Tibial nerve (tissue), 4 donors: Measurements from ENCODE around the gene KIF3C. TPM values are rescaled to one million over a fixed set of nuclear protein-coding genes. Genes with fewer than 3 reads are reported as not detected.

Source experiments
- DNase-seq, 2 donors: peaks; one replicate each; pipeline ENCODE4 v3.0.0-alpha.2; 2019; ENCODE audit warnings: low spot score in 2 of 2
- H3K27ac ChIP-seq, 4 donors: fragments of 200-600 bp; sonication (generic) in 3 of 4; one replicate each; pipeline ENCODE4 v1.5.1; 2017 to 2019; ENCODE audit warnings: mild to moderate bottlenecking in 1 of 4
- H3K27me3 ChIP-seq, 2 donors: fragments of 200-600 bp; sonication (generic) in 1 of 2; one replicate each; pipeline versions ENCODE4 v1.5.1 to v1.6.0; 2017 to 2019
- H3K36me3 ChIP-seq, 3 donors: fragments of 200-600 bp; sonication (generic); one replicate each; pipeline ENCODE4 v1.5.1; 2018 to 2019
- H3K4me1 ChIP-seq, 4 donors: fragments of 200-600 bp; sonication (generic) in 3 of 4; one replicate each; pipeline ENCODE4 v1.5.1; 2017 to 2019
- H3K4me3 ChIP-seq, 4 donors: fragments of 200-600 bp; sonication (generic) in 3 of 4; one replicate each; pipeline ENCODE4 v1.5.1; 2017 to 2019; ENCODE audit warnings: mild to moderate bottlenecking in 1 of 4, moderate library complexity in 1 of 4
- H3K9me3 ChIP-seq, 4 donors: fragments of 200-600 bp; sonication (generic) in 3 of 4; one replicate each; pipeline ENCODE4 v1.5.1; 2017 to 2019
- EP300 ChIP-seq, 2 donors: sonication (generic); formaldehyde crosslinking; IDR thresholded peaks; one replicate each; pipeline ENCODE4 v1.6.1; 2017; ENCODE audit warnings: antibody characterized with exemption in 2 of 2, mild to moderate bottlenecking in 1 of 2
- POLR2A ChIP-seq, 2 donors: fragments of 450-650 bp; IDR thresholded peaks; one replicate each; pipeline ENCODE4 v1.6.1; 2017; ENCODE audit warnings: antibody characterized with exemption in 2 of 2, mild to moderate bottlenecking in 2 of 2, moderate library complexity in 2 of 2
- WGBS, 2 donors: methylation state at CpG; one replicate each; pipeline ENCODE4 v1.1.5; 2018; 5-methylcytosine and 5-hydroxymethylcytosine counted together
- total RNA-seq, 4 donors: library from RNA; depleted of rRNA; stranded (reverse); fragments of >200 nt; gene quantifications; one replicate each; pipeline ENCODE4 v1.1.0, GENCODE V29; 2016
- TF ChIP-seq, protein P1 (sequence below), 5 experiments: fragments of 200-600 bp in 3 of 5; fragments of 450-650 bp in 2 of 5; sonication (generic) in 3 of 5; IDR thresholded peaks; one replicate each; pipeline ENCODE4 v1.5.1; 2016 to 2019; ENCODE audit warnings: antibody characterized with exemption in 5 of 5, mild to moderate bottlenecking in 3 of 5, moderate library complexity in 2 of 5

The KIF3C gene
- total RNA-seq, 4 donors from 2014 or later = 20.2 to 31.9 (median 22.8) TPM

DNA sequence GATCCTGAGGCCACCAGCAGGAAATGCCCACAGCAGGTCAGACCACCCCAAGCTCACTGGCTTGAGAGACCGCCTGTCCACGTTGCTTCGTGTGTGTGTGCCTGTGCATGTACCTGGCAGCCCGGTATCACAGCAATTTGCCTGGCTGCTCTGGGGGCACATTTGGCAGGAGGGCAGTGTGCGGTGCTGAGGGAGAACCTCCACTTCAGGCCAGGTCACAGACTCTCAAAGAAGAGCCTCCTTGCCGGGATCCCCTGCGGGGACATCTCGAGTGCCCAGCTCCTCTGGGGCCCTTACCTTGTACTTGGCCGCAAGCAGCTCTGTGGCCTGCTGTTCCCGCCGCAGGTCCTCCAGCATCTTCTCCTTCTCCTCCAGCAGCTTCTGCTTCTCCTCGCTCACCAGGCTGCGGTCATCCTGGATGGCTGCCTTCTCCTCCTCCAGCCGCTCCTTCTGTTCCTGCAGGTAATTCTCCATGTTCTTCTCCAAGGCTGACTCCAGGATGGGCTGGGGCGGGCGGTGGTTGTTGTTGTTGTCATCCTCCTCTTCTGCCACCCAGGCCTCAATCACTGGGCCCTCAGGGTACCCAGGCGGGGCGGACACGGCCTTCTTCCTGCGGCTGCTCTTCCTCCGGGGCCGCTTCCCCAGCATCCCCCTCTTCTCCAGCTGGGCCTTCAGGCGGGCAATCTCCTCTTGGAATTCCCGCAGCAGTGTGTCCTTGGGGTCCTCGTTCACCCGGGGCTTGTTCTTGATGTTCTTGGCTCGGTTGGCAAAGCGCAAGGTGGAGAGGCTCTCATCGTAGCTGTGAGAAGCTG is 2.0 kb downstream of the KIF3C start:
- WGBS, 2 donors = 94 to 96% methylated on average over 25 to 29 of the region's 29 CpGs
- H3K4me3 ChIP-seq = peak overlapping the region in 1 of 4 donors; percentile 22
- H3K27ac ChIP-seq = peak overlapping the region in 3 of 4 donors; percentile 9 to 88 (median 72)
- H3K36me3 ChIP-seq = peaks cover 0 to 33% (median 0%) of the 10 kb centered on the region in 3 donors
- no peak for DNase-seq
- TF ChIP-seq, protein P1, sequence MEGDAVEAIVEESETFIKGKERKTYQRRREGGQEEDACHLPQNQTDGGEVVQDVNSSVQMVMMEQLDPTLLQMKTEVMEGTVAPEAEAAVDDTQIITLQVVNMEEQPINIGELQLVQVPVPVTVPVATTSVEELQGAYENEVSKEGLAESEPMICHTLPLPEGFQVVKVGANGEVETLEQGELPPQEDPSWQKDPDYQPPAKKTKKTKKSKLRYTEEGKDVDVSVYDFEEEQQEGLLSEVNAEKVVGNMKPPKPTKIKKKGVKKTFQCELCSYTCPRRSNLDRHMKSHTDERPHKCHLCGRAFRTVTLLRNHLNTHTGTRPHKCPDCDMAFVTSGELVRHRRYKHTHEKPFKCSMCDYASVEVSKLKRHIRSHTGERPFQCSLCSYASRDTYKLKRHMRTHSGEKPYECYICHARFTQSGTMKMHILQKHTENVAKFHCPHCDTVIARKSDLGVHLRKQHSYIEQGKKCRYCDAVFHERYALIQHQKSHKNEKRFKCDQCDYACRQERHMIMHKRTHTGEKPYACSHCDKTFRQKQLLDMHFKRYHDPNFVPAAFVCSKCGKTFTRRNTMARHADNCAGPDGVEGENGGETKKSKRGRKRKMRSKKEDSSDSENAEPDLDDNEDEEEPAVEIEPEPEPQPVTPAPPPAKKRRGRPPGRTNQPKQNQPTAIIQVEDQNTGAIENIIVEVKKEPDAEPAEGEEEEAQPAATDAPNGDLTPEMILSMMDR (IDR thresholded peaks at IDR 0.05) = no peak
- no peak for TF ChIP-seq POLR2A (IDR thresholded peaks at IDR 0.05)
- TF ChIP-seq EP300 (IDR thresholded peaks at IDR 0.05) = no peak
- H3K9me3 ChIP-seq = no peaks in the 10 kb centered on the region
- peaks cover 0 to 58% (median 13%) of the 10 kb centered on the region in 4 donors for H3K4me1 ChIP-seq
- no peaks in the 10 kb centered on the region for H3K27me3 ChIP-seq

DNA sequence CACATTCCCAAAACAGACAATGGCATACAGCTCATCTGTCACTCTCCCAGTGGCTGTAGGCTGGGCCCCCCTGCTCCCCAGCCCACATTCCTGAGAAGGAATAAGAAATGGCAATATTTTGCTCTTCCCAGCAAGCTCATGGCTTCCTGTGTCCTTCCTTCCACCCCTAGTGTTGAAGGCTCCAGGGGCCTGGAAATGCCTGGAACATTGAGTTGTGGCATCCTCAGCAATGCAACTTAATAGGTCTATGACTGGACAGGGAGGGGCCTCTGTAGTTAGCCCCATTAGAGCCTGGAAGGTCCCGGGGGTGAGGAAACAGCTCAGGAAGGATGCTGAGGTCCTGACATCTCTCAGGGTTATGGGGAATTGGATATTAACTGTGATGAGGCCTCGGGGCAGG is 3.3 kb downstream of the KIF3C start:
- no peaks in the 10 kb centered on the region for H3K27me3 ChIP-seq
- 78 to 81% methylated on average over 2 of the region's 2 CpGs for WGBS, 2 donors
- H3K9me3 ChIP-seq = no peaks in the 10 kb centered on the region
- TF ChIP-seq, protein P1 (IDR thresholded peaks at IDR 0.05) = no peak
- TF ChIP-seq POLR2A (IDR thresholded peaks at IDR 0.05) (no peak), EP300 (IDR thresholded peaks at IDR 0.05) (no peak)
- peaks cover 0 to 58% (median 13%) of the 10 kb centered on the region in 4 donors for H3K4me1 ChIP-seq
- peak overlapping the region in 1 of 4 donors; percentile 22 for H3K4me3 ChIP-seq
- peaks cover 0 to 36% (median 0%) of the 10 kb centered on the region in 3 donors for H3K36me3 ChIP-seq
- DNase-seq = no peak
- H3K27ac ChIP-seq = peak overlapping the region in 2 of 4 donors; percentile 72 to 88

DNA sequence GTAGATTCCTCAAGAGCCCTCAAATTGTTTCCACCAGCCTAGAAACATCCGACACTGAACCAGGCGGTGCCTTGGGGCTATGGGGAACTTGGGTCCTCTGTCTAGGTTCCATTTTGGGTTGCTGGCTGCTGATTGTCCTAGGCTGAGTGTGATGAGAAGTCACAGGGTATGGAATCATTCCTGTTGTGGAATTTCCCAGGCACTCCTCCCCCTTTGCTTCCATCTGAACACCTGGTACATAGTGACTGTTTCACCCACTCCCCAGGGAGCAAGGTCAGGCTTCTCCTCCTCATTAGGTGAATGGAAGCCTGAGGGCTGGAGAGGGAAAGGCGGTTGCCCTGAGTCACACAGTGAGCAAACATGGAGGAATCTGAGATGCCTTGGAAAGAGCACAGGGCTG is 4.5 kb downstream of the KIF3C start:
- H3K27me3 ChIP-seq = no peaks in the 10 kb centered on the region
- no peaks in the 10 kb centered on the region for H3K9me3 ChIP-seq
- H3K4me3 ChIP-seq = peak overlapping the region in 1 of 4 donors; percentile 22
- no peak for DNase-seq
- 80 to 83% methylated on average over 3 of the region's 3 CpGs for WGBS, 2 donors
- H3K27ac ChIP-seq = peak overlapping the region in 2 of 4 donors; percentile 72 to 88
- peaks cover 0 to 56% (median 13%) of the 10 kb centered on the region in 4 donors for H3K4me1 ChIP-seq
- H3K36me3 ChIP-seq = peaks cover 0 to 36% (median 0%) of the 10 kb centered on the region in 3 donors
- TF ChIP-seq EP300 (IDR thresholded peaks at IDR 0.05) (no peak), POLR2A (IDR thresholded peaks at IDR 0.05) (no peak)
- TF ChIP-seq, protein P1 (IDR thresholded peaks at IDR 0.05) = no peak

DNA sequence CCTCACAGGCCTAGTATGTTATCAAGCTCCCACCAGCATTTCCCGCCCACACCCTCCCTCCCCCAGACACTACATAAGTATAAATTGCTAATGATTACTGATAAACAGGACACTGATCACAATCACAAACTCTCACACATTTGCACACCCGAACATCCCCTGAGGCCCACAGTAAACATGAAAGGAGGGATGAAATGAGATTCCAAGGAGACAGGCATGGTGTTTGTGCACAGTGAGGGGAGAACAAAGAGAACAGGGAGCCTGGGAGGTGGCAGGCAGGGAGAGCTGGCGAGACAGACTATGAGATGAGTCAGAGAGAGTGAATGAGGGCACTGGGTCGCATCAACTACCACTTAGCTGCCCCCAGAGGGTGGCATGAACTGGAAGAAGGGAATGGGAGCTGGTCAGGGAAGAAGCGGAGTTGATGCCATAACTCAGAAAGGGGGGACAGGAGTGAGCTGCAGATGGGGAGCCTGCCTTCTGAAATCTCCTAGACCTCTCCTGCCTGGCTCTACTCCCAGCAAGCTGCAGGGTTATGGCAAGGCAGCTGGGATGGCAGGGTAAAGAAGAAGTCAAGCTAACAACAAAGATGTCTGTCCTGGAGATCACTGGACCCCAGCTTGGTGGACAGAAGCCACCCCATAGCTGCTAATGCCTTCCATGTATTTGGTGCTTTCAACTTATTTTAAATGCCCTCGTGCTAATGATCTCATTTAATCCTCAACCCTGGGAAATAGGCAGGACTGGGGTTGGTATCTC is 5.1 kb downstream of the KIF3C start:
- WGBS, 2 donors = 64 to 70% methylated on average over 6 of the region's 6 CpGs
- Histone ChIP-seq H3K9me3 (no peaks in the 10 kb centered on the region), H3K4me3 (no peak overlapping the region), H3K36me3 (peaks cover 0 to 36% (median 0%) of the 10 kb centered on the region in 3 donors), H3K27me3 (no peaks in the 10 kb centered on the region), H3K4me1 (peaks cover 0 to 60% (median 13%) of the 10 kb centered on the region in 4 donors), H3K27ac (peak overlapping the region in 2 of 4 donors; percentile 72 to 88)
- TF ChIP-seq POLR2A (IDR thresholded peaks at IDR 0.05) (no peak), EP300 (IDR thresholded peaks at IDR 0.05) (no peak)
- TF ChIP-seq, protein P1 (IDR thresholded peaks at IDR 0.05) = no peak
- DNase-seq = no peak
